ENCODE results near the gene GPR45. TPM values are rescaled to one million over a fixed set of nuclear protein-coding genes. Genes with fewer than 3 reads are reported as not detected.

The GPR45 gene
- total RNA-seq, 4 donors from 2014 or later = not detected

GRCh38 chr2:105261061-105261460 lies 19.5 kb downstream of the GPR45 start:
- WGBS, 2 donors = 66 to 74% methylated on average over 5 of the region's 5 CpGs
- no peak overlapping the region for H3K27ac ChIP-seq
- no peak for DNase-seq (ENCODE audit: low spot score in 2 of 2)
- H3K9me3 ChIP-seq = no peaks in the 10 kb centered on the region
- no peak for TF ChIP-seq CTCF (IDR thresholded peaks at IDR 0.05)
- H3K4me1 ChIP-seq = no peaks in the 10 kb centered on the region
- no peak overlapping the region for H3K4me3 ChIP-seq
- peaks cover 0 to 40% (median under 1%) of the 10 kb centered on the region in 3 donors for H3K36me3 ChIP-seq
- no peaks in the 10 kb centered on the region for H3K27me3 ChIP-seq

- 70% methylated on average over 10 of the region's 10 CpGs for WGBS, 2 donors
- TF ChIP-seq CTCF (IDR thresholded peaks at IDR 0.05) = no peak
- no peak for TF ChIP-seq EP300 (IDR thresholded peaks at IDR 0.05)
- no peak for TF ChIP-seq POLR2A (IDR thresholded peaks at IDR 0.05)
- no peaks in the 10 kb centered on the region for H3K27me3 ChIP-seq
- no peaks in the 10 kb centered on the region for H3K9me3 ChIP-seq
- no peak for DNase-seq (ENCODE audit: low spot score in 2 of 2)
- H3K36me3 ChIP-seq = peaks cover 0 to 56% (median 17%) of the 10 kb centered on the region in 3 donors
- H3K4me3 ChIP-seq = no peak overlapping the region
- no peaks in the 10 kb centered on the region for H3K4me1 ChIP-seq
- no peak overlapping the region for H3K27ac ChIP-seq
Observed at GRCh38 chr2:105262651-105263091, 21.1 kb downstream of the GPR45 start.

GRCh38 chr2:105269426-105269825 lies 27.9 kb downstream of the GPR45 start:
- no peaks in the 10 kb centered on the region for H3K4me1 ChIP-seq
- H3K36me3 ChIP-seq = peaks cover 0 to 99% (median 42%) of the 10 kb centered on the region in 3 donors
- 94 to 95% methylated on average over 15 to 18 of the region's 21 CpGs for WGBS, 2 donors
- no peaks in the 10 kb centered on the region for H3K27me3 ChIP-seq
- H3K9me3 ChIP-seq = no peaks in the 10 kb centered on the region
- H3K27ac ChIP-seq = no peak overlapping the region
- H3K4me3 ChIP-seq = no peak overlapping the region
- TF ChIP-seq CTCF (IDR thresholded peaks at IDR 0.05) = no peak
- no peak for DNase-seq (ENCODE audit: low spot score in 2 of 2)

- WGBS, 2 donors = 92% methylated on average over 14 of the region's 14 CpGs
- no peak overlapping the region for H3K27ac ChIP-seq
- peaks cover 3 to 99% (median 37%) of the 10 kb centered on the region in 3 donors for H3K36me3 ChIP-seq
Observed at GRCh38 chr2:105271393-105272045, 30.0 kb downstream of the GPR45 start.

More at GRCh38 chr2:105271393-105272045, 30.0 kb downstream of the GPR45 start:
- H3K4me3 ChIP-seq = no peak overlapping the region
- DNase-seq (ENCODE audit: low spot score in 2 of 2) = no peak
- H3K27me3 ChIP-seq = no peaks in the 10 kb centered on the region
- no peaks in the 10 kb centered on the region for H3K9me3 ChIP-seq
- no peak for TF ChIP-seq CTCF (IDR thresholded peaks at IDR 0.05)
- TF ChIP-seq EP300 (IDR thresholded peaks at IDR 0.05) = no peak
- no peak for TF ChIP-seq POLR2A (IDR thresholded peaks at IDR 0.05)
- H3K4me1 ChIP-seq = no peaks in the 10 kb centered on the region

Measured in tibial nerve (tissue), 4 donors.